WTC11 (cell line): ENCODE results near the gene GDF7.

Experiments
- CREM ChIP-seq: sonication (generic); formaldehyde crosslinking; IDR thresholded peaks from 2 replicates; pipeline ENCODE4 v1.8.1; 2022; ENCODE audit warnings: mild to moderate bottlenecking, missing genetic modification reagents, moderate library complexity
- FOXJ3 ChIP-seq: sonication (generic); formaldehyde crosslinking; IDR thresholded peaks from 2 replicates; pipeline ENCODE4 v1.9.0; 2021; ENCODE audit warnings: missing genetic modification reagents, mild to moderate bottlenecking, borderline replicate concordance
- KAT7 ChIP-seq: sonication (generic); formaldehyde crosslinking; IDR thresholded peaks from 2 replicates; pipeline ENCODE4 v1.8.1; 2023; ENCODE audit warnings: missing genetic modification reagents, mild to moderate bottlenecking, borderline replicate concordance
- TCF7 ChIP-seq: sonication (generic); formaldehyde crosslinking; IDR thresholded peaks from 2 replicates; pipeline ENCODE4 v1.8.0; 2022; ENCODE audit warnings: mild to moderate bottlenecking, low read depth, missing genetic modification reagents, moderate library complexity
- ZBTB21 ChIP-seq: sonication (generic); formaldehyde crosslinking; IDR thresholded peaks from 2 replicates; pipeline ENCODE4 v1.8.1; 2023; ENCODE audit warnings: mild to moderate bottlenecking, missing genetic modification reagents, borderline replicate concordance
- TF ChIP-seq, protein P1 (sequence below): sonication (generic); formaldehyde crosslinking; IDR thresholded peaks from 2 replicates; pipeline ENCODE4 v1.8.1; 2023; ENCODE audit warnings: mild to moderate bottlenecking, missing genetic modification reagents
- TF ChIP-seq, protein P2 (sequence below): sonication (generic); formaldehyde crosslinking; IDR thresholded peaks from 2 replicates; pipeline ENCODE4 v1.8.0; 2022; ENCODE audit warnings: mild to moderate bottlenecking, missing genetic modification reagents

DNA sequence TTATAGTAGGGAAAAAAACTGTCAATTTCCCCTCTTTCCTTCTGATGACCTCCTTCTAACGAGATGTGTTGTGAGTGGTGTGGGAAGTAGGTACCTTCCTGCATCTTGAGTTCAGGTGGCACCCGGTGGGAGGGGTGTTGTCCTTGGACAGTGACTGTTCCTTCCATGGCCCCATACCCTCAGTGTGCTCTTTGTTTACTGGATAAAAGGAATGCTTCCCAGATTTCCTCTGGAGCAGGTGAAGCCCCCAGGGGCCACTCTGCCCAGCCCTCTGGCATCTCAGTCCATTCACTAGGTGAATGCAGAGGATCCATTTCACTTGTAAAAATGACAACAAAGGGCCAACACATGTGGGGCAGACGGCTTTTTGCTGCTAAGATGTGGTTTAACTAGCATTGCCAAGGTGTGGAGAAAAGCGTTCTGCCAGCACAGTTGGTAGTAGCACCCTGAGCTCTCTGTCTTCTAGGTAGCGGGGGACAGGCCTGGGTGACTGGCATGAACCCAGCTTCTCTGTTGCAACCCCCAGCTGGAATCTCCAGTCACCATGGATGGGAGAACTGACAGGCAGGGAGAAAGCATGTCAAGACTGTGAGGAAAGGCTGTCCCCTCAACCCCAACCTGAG is 6.9 kb downstream of the GDF7 start:
- no peak for TF ChIP-seq CREM
- TF ChIP-seq, protein P1, sequence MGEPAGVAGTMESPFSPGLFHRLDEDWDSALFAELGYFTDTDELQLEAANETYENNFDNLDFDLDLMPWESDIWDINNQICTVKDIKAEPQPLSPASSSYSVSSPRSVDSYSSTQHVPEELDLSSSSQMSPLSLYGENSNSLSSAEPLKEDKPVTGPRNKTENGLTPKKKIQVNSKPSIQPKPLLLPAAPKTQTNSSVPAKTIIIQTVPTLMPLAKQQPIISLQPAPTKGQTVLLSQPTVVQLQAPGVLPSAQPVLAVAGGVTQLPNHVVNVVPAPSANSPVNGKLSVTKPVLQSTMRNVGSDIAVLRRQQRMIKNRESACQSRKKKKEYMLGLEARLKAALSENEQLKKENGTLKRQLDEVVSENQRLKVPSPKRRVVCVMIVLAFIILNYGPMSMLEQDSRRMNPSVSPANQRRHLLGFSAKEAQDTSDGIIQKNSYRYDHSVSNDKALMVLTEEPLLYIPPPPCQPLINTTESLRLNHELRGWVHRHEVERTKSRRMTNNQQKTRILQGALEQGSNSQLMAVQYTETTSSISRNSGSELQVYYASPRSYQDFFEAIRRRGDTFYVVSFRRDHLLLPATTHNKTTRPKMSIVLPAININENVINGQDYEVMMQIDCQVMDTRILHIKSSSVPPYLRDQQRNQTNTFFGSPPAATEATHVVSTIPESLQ (CRISPR knock-in tag) = no peak
- no peak for TF ChIP-seq KAT7
- TF ChIP-seq ZBTB21 = no peak
- TF ChIP-seq TCF7 = no peak
- no peak for TF ChIP-seq FOXJ3 (CRISPR knock-in tag)
- TF ChIP-seq, protein P2, sequence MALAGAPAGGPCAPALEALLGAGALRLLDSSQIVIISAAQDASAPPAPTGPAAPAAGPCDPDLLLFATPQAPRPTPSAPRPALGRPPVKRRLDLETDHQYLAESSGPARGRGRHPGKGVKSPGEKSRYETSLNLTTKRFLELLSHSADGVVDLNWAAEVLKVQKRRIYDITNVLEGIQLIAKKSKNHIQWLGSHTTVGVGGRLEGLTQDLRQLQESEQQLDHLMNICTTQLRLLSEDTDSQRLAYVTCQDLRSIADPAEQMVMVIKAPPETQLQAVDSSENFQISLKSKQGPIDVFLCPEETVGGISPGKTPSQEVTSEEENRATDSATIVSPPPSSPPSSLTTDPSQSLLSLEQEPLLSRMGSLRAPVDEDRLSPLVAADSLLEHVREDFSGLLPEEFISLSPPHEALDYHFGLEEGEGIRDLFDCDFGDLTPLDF (CRISPR knock-in tag) = no peak
